DMS 273 (cell line): ENCODE results near the gene STRADB.
"Not testable (repeated sequence)": the region's sequence is repeated elsewhere in the genome, so short reads cannot be mapped to it uniquely, and the experiment has no call there.

ENCODE experiments used
- DNase-seq: peaks from one replicate; lab custom pipeline; 2025; ENCODE audit not compliant: unreplicated experiment; lab: John Stamatoyannopoulos, UW

Gene STRADB

DNA sequence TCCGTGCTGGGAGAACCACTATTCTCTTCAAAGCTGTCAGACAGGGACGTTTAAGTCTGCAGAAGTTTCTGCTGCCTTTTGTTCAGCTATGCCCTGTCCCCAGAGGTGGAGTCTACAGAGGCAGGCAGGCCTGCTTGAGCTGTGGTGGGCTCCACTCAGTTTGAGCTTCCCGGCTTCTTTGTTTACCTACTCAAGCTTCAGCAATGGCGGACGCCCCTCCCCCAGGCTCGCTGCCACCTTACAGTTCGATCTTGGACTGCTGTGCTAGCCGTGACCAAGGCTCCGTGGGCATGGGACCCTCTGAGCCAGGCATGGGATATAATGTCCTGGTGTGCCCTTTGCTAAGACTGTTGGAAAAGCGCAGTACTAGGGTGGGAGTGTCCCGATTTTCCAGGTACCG lies 21.2 kb upstream of the STRADB start:
- not testable (repeated sequence) for DNase-seq

DNA sequence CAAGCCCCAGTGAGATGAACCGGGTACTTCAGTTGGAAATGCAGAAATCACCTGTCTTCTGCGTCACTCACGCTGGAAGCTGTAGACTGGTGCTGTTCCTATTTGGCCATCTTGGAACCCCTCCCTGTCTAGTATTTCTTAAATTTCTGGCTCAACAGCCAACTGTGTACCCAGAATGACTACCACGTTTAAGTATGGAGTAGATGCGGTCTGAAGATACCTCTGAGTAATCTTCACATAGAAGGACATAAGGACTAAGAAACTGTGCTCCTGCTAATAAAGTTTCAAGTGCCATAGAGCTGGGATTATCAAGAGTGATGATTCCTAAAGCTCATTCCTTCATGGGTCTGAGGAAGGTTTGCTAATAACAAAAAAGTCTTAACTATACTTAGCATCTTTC lies 20.7 kb upstream of the STRADB start:
- no peak for DNase-seq

DNA sequence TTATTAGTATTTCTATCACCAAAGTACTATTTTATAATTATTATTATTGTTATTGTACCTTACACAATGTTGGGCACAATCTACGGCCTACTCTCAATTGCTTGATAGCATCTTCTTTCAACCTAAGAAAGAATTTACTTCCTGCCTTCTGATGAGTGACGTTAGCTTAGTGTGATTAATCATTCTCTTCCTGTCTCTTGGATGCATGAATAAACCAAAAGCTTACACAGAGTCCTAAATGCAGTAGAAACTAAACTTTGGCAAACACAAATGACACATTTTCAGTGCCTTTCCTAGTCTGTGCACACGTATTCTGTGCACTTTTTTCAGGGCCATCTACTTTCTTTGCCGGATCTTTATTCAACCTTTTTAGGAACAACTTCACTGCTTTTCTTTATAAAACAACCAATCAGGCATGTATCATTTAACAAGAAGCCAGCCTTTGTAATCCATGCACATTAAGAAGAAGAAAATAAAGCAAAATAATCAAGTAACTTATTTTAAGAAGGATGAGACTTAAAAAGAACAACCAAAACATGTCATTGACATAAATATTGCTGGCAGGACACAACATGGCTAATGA lies 19.4 kb upstream of the STRADB start:
- no peak for DNase-seq

DNA sequence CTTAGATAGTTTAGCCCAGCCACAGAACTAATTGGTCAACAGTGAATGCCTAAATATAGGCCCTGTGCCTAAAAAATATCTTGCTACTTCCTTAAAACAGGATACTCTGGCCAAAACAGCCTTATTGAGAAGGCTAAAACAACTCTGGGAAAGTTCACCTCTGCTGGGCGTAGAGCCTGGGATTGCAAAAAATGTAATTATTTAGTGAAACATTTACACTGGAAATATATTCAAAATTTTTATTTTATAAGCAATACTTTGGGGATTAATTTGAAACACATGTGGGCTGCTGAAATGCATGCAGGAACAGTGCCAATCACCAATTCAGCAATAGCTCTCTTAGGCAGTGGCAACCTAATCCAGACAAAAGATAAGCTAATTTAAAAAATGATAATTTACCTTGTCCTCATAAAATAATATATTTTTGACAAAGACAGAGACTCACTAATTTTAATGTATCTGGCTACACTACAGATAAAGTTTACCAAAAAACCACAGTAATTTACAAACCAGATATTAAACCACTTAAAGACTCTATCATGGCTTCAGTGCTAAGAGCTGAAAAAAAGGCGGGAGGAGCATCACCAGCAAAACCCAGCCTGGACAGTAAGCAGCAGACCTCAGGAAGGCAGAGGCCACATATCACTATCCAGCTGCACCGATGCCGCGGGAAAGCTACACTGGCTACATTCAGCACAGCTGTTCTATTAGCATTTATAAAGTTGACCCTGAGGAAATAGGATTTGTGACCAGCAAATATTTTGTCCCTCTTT lies 18.7 kb upstream of the STRADB start:
- DNase-seq = peak; percentile 31

DNA sequence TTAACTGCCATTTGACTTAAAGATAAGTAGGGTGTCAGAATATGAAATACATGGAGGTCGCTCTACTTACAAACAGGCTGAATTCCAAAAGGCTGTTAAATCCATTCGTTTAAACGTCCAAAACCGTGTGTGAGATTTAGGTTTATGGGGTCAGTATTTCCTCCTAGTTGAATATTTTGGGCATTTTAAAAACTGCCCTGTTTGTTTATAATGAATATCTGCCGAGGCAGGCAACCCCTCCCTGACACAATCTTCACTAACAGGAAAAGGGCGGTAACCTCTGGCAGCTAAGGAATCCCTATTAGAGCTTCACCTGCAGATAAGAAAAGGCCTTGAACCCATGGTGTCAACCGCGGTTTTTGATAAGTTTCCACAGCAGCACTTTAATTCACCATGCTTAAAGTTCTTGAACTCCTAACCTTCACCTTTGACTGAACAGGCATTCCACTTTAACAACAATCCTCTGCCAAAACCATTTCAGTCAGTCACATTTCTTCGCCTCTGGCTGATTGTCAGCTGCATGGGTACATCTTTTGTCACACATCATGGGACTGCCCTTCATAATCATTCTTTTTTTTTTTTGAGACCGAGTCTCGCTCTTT lies 18.0 kb upstream of the STRADB start:
- no peak for DNase-seq

DNA sequence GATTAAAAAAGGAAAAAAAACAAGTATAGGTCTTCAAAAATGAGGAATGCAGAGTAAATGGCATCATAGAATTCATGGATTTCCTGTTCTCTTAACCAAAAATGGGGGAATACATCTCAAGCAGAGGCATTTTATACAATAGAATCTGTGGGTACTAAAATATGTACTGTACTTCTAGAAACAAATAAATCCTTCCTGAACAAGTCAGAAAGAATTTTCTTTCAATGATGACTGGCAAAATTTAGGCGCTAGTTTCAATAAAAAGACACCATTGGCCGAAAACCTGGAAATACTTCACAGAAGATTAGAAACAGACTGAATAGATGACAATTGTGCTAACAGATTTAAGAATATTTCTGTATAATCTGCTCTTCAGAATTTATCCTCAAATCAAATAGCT lies 15.4 kb upstream of the STRADB start:
- no peak for DNase-seq

DNA sequence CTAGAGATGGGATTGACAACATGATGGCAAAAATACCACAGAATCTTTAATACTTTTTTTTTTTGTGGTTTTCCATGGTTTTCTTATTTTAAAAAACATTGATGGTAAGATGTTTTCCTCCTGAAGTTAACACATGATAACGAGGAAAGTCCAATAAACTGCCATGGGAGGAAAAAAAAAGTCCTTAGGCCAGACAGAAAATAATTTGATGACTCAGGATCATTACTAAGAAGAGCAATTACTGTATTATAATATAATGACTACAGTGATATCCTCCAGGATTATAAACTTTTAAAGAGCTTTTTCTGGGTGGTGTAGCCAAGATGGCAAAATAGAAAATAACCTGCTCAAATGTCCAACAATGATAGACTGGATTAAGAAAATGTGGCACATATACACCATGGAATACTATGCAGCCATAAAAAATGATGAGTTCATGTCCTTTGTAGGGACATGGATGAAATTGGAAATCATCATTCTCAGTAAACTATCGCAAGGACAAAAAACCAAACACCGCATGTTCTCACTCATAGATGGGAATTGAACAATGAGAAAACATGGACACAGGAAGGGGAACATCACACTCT lies 12.1 kb upstream of the STRADB start:
- DNase-seq = not testable (repeated sequence)

DNA sequence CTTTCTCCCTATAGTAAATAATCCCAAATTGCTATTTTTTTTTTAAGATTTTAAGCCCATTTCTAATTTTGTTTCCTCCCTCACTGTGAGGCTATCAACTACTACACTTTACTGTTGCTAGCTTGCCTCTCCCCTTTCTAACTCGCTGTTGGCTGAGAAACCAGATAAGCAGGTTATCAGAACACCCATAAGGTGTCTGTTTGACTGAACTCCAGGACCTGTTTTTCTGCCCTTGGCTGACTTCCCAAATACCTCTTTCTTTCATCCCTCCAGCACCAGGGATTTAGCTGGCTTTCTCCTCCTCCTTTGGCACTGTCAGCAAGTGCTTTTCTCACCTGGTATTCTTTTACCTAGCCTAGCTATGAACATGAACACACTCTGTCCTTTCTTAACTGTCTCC lies 11.4 kb upstream of the STRADB start:
- peak; percentile 24 for DNase-seq

DNA sequence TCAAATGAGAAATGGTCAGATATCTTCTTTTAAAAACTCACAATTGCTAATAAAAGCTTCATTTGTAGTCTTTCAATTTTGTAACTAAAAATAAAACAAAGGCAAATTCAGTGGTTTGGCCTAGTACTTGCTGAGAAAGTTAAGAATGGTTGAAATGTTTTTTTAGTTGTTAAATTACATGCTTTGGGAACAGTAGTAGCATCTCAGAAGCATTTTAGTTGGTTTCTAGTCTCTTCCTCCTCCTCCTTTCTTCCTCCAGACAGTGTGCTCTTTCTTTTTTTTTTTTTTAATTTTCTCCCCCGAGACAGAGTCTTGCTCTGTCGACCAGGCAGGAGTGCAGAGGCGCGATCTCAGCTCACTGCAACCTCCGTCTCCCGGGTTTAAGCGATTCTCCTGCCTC lies 10.1 kb upstream of the STRADB start:
- DNase-seq = no peak

DNA sequence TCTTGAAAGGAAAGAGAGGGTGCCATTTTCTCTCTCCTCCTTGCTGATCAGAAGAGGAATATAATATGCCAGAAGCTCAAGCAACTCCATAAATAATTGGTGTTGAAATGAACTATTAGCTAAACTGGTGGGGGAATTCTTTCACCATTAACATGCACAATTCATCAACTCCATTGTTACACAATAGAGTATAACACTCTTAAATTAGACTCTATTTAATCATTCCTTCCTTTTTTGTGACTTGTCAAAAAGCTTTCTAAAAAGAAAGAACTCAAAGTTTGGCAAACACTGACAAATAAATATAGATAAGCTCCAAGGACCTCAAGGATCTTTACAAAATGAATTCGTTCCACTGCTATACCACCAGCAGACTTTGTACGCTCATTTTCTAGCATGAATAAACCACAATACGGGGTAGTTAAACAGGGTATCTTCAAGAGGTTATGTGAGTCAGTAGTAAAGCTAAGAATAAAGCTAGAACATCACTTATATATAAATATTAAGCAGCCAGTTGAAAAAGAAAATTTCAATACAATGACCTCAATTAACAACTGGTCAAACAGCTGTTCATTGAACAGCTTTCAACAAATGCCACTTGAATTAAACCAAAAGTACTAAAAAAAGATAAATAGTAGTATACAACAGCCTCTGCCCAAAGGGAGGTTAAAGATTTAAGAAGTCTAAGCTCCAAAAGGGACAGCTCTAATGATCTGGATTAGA lies 6.6 kb upstream of the STRADB start:
- DNase-seq = no peak

DNA sequence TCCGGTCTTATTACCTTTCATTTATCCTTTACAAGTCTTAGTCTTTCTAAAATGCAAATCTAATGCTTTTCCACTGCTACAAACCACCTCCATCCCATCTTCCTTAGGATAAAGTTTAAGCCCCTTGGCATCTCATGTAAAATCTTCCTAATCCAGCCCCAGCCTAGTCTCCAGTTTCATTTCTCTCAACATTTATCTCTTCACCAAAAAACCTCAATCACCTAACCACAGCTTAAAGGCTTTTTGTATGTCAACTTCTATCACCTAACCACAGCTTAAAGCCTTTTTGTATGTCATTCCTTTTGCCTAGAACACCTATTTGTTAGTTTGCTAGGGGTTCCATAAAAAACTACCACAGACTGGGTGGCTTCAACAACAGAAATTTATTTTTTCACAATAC lies 4.5 kb upstream of the STRADB start:
- no peak for DNase-seq

DNA sequence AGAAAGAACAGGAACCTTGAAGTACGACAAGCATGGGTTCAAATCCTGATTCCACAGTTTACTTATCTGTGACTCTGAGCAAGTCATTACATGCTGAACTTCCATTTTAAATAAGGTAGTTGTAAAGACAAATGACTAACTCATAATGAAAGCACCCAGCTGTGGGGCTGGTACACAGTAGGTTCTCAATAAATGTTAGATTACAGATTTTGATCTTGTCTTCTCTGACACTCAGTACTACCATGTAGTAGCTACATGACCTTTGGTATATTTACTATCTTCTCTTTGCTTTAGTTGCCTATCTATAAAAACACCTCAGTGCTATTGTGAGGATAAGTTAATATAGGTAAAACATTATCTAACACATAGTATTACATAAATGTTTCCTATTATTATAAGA lies 3.5 kb upstream of the STRADB start:
- DNase-seq = no peak

DNA sequence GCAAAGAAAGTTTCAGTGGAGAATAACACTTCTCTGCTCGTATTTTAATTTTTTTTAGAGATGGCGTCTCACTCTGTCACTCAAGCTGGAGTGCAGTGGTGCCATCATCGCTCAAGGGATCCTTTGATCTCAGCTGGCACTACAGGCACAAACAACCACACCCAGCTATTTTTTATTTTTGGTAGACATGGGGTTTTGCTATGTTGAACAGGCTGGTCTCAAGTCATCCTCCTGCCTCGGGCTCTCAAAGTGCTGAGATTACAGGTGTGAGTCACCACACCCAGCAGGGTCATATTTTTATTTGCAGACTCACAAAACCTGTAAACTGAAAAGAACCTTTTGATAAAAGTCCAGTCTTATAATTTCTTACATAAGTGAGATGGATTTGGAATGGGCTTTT lies 2.8 kb upstream of the STRADB start:
- DNase-seq = no peak

DNA sequence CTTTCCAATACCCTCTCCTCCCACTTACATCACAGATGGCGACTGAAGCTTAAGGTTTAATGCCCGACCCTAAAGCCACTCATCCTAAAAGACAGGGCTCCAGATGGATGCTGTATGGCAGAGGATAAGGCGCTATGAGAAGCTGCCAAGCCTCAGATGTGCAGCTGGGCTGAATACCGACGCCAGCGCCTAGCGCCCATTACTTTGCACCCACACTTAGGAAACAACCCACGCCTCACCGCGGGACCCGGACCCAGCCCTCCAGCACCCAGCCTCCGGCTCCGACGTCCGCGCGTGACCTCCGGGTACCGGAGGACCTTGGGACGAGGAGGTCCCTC lies 617 bp upstream of the STRADB start:
- DNase-seq = peak; percentile 88

DNA sequence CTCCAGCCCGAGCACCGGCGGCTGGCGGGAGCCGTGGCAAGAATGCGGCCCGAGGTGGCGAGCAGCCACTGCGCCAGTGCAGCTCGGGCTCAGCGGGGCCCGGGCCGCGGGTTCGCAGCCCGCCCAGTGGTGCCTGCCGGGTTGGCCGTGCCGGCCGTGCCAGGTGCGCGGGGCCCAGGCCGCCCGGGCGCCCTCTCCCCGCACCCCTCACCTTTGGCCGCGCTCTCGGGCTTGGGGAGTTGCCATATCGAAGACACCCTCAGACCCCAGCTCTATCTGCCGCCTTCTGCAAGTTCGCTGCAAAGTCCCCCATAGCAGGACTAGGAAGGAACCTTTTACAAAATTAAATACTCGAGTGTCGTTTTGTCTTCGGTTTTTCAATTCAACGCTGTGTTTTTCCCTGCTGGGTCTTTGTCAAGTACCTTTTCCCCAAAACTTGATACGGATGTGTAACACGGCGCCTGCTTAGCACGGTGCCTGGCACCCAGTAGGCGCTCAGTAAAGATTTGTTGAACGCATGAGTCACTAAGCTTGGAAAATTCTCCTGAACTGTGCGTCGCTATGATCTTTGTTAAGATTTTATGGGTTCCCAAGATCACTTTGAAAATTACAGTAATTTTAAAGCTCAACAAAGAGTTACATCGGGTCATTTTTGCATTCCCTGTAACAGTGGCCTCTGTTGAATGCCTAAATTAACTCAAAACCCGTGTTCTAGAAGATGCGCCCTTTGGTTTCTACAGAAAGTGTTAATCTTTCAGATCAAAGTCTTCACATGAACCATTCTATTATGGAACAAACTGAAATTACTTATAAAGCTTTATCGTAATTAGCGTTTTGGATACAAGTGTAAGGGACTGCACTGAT lies 750 bp downstream of the STRADB start:
- DNase-seq = peak; percentile 37

DNA sequence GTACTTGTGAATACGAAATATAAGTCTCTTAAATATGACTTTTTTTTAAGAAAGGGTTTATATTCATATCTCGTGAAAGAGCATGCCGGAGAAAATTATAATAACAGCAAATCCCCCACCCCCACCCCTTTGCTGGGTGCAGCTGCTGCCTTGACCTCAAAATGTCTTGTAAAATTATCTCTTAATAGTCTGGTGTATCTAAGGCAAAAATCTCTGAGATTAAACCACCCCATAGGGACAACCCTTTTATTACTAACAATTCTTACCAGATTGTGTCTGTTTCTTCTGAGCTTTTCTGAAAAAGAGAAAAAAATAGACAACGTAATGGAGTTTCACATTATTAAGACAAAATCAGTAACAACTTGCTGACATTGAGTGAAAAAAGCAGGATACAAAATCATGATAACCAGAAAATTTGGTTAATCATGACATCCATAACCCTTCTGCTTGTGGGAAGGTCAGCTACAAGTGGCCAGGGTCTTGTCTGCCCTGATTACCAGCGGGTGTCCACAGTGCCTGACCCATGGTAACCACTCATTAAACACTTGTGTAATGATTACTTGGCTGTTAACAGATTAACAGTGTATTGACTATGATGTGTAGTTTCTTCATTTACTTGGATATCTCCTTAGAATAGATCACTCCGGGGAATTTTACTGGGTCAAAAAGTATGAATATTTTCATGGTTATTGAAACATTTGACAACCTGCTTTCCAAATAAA lies 1.5 kb downstream of the STRADB start:
- peak; percentile 37 for DNase-seq

DNA sequence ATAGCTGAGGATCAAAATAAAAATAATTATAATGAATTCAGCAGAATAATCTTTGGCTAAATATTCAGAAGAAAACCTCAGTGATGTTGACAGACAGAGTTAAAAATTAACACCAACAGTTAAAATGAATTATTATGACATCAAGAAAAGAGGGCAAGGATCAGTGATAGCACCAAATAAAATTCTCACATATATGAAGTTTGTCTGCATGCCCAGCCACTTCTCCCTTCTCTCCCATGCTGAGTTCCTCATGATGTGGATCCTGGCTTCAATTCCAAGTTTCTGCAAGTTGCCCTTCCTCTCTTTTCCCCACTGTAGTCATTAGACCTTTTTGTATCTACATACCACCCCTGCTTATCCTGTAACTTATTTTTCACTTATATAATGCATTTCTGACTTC lies 6.8 kb downstream of the STRADB start:
- DNase-seq = no peak

DNA sequence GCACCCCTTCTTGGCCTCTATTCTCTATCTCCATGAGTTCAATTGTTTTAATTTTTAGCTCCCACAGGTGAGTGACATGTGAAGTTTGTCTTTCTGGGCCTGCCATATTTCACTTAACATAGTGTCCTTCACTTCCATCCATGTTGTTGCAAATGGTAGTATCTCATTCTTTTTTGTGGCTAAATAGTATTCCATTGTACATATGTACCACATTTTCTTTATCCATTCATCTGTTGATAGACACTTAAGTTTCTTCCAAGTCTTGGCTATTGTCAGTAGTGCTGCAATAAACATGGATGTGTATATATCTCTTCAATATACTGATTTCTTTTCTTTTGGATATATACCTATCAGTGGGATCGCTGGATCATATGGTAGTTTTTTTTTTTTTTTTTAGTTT lies 9.0 kb downstream of the STRADB start:
- DNase-seq = no peak

DNA sequence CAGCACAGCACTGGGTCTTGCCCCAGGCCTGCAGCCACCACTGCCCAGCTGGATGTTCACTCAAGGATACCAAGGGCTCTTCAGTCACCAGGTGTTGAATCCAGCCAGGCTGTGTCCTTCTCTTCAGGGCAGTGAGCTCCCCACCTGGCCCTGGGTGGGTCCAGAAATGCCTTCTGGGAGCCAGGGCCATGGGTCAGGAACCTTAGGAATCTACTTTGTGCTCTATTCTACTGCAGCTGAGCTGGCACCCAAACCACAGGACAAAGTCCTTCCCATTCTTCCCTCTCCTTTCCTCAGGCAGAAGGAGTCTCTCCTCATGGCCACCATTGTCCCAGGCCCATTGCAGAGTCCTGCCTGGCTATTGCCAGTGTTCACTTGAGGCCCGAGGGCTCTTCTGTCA lies 13.0 kb downstream of the STRADB start:
- DNase-seq = no peak

DNA sequence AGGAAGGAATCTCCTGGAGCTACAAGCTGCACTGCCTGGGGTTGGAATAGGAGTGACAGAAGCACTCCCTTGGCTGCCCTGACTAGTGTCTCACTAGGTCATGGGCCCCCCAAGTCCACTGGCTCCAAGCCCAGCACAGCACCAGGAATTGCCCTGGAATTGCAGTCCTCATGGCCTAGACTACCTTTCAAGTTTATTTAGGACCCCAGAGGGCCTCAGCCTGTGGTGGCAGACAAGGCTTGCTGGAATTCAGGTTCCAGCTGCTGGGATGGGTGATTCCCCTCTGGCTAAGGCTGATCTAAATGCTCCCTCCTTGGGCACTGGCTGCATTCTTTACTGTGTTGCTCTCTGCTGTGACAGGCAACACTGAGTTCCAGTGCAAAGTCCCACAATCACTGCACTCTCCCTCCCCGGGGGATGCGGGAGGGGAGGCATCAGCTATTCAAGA lies 14.0 kb downstream of the STRADB start:
- DNase-seq = peak; percentile 69
